ENCODE measurements around the gene TMEM8B.

Gene TMEM8B

DNA sequence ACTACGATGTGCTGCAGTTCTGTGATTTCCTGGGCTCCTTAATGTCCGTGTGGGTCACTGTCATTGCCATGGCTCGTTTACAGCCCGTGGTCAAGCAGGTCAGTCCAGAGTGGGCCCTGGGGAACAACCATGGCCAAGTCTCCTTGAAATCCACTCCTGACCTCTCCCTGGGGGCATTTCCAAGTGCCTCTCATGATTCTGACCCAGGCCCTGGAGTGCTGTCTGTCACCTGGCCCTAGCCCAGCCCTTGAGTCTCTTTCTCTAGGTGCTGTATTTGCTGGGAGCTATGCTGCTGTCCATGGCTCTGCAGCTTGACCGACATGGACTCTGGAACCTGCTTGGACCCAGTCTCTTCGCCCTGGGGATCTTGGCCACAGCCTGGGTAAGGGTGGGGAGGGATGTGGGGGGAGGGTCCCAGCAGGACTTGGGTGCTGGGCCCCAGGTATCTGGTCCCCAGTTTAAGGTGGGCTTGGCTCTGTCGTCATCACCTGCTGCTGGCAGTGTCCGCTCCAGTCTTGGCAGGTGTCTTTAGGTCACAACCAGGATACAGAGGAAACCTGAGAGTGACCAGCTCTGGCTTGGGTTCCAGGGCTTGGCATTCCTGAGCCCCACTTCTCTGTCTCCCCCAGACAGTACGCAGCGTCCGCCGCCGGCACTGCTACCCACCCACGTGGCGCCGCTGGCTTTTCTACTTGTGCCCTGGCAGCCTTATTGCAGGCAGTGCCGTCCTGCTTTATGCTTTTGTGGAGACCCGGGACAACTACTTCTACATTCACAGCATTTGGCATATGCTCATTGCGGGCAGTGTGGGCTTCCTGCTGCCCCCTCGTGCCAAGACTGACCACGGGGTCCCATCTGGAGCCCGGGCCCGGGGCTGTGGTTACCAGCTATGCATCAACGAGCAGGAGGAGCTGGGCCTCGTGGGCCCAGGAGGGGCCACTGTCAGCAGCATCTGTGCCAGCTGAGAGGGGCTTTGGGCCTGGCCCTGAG, 24.1 kb downstream of the TMEM8B start:
- no peak overlapping the region for H3K9ac ChIP-seq (ENCODE audit: low read depth, low read length, poor library complexity, severe bottlenecking)
- H3K9me3 ChIP-seq (ENCODE audit: insufficient read depth, low read depth, low read length), result no peaks in the 10 kb centered on the region
- H3F3A ChIP-seq (ENCODE audit: low read depth), result no peaks in the 10 kb centered on the region
- no peaks in the 10 kb centered on the region for H3K36me3 ChIP-seq (ENCODE audit: insufficient read depth, low read length)
- H3K27me3 ChIP-seq (ENCODE audit: insufficient read depth, low read length, poor library complexity, severe bottlenecking), result no peaks in the 10 kb centered on the region
- no peaks in the 10 kb centered on the region for H3K79me2 ChIP-seq (ENCODE audit: insufficient read depth, low read length)
- no peaks in the 10 kb centered on the region for H3K4me1 ChIP-seq (ENCODE audit: insufficient read depth, low read length, poor library complexity, severe bottlenecking)
- H4K20me1 ChIP-seq (ENCODE audit: insufficient read depth, low read length, poor library complexity, severe bottlenecking), result no peaks in the 10 kb centered on the region
- H2AFZ ChIP-seq (ENCODE audit: low read length), result no peak overlapping the region
- no peaks in the 10 kb centered on the region for H3K9me2 ChIP-seq (replicated peaks; ENCODE audit: low read depth, low read length)
- H3K4me2 ChIP-seq (ENCODE audit: low read depth, low read length, poor library complexity, severe bottlenecking), result no peak overlapping the region
- H3K4me3 ChIP-seq (ENCODE audit: low read length, poor library complexity, severe bottlenecking), result no peak overlapping the region
- TF ChIP-seq EZH2phosphoT487 (IDR thresholded peaks at IDR 0.05; ENCODE audit: borderline replicate concordance), result no peak
- no peak for TF ChIP-seq CTCF (conservative IDR thresholded peaks at IDR 0.05; ENCODE audit: low read length)

- no peaks in the 10 kb centered on the region for H3K36me3 ChIP-seq (ENCODE audit: insufficient read depth, low read length)
Measured at GRCh38 chr9:35854091-35854762, 25.2 kb downstream of the TMEM8B start.

DNA sequence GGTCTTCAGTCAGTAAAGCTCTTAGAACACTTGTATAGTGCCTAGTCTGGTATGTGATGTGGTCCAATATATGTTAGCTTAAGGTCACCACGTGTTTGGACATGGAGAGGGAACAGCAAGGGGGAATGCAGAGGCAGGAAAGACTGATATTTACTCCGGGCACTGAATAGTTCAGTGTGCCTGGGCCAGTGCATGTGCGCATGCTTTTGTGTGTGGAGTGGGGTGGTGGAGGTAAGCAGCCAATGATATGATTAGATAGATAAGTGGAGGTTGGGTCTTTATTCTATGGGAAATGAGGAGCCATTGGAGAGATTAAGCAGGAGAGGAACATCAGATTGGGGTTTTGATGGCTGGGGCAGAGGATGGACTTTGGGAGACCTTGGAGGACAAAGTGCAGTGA, 27.2 kb downstream of the TMEM8B start:
- TF ChIP-seq EZH2phosphoT487 (IDR thresholded peaks at IDR 0.05; ENCODE audit: borderline replicate concordance) (no peak), CTCF (conservative IDR thresholded peaks at IDR 0.05; ENCODE audit: low read length) (no peak)
- H3K36me3 ChIP-seq (ENCODE audit: insufficient read depth, low read length), result no peaks in the 10 kb centered on the region
- H3K4me3 ChIP-seq (ENCODE audit: low read length, poor library complexity, severe bottlenecking), result no peak overlapping the region
- H2AFZ ChIP-seq (ENCODE audit: low read length), result no peak overlapping the region
- no peaks in the 10 kb centered on the region for H3F3A ChIP-seq (ENCODE audit: low read depth)
- no peak overlapping the region for H3K4me2 ChIP-seq (ENCODE audit: low read depth, low read length, poor library complexity, severe bottlenecking)
- no peaks in the 10 kb centered on the region for H3K4me1 ChIP-seq (ENCODE audit: insufficient read depth, low read length, poor library complexity, severe bottlenecking)
- H3K9ac ChIP-seq (ENCODE audit: low read depth, low read length, poor library complexity, severe bottlenecking), result no peak overlapping the region
- no peaks in the 10 kb centered on the region for H4K20me1 ChIP-seq (ENCODE audit: insufficient read depth, low read length, poor library complexity, severe bottlenecking)
- H3K27me3 ChIP-seq (ENCODE audit: insufficient read depth, low read length, poor library complexity, severe bottlenecking), result no peaks in the 10 kb centered on the region
- no peaks in the 10 kb centered on the region for H3K9me2 ChIP-seq (replicated peaks; ENCODE audit: low read depth, low read length)
- H3K9me3 ChIP-seq (ENCODE audit: insufficient read depth, low read depth, low read length), result no peaks in the 10 kb centered on the region
- H3K79me2 ChIP-seq (ENCODE audit: insufficient read depth, low read length), result no peaks in the 10 kb centered on the region

More at GRCh38 chr9:35854091-35854762, 25.2 kb downstream of the TMEM8B start:
- Histone ChIP-seq H3F3A (ENCODE audit: low read depth) (no peaks in the 10 kb centered on the region), H3K79me2 (ENCODE audit: insufficient read depth, low read length) (no peaks in the 10 kb centered on the region), H3K9me3 (ENCODE audit: insufficient read depth, low read depth, low read length) (no peaks in the 10 kb centered on the region), H3K4me3 (ENCODE audit: low read length, poor library complexity, severe bottlenecking) (no peak overlapping the region), H3K9ac (ENCODE audit: low read depth, low read length, poor library complexity, severe bottlenecking) (no peak overlapping the region), H2AFZ (ENCODE audit: low read length) (no peak overlapping the region), H4K20me1 (ENCODE audit: insufficient read depth, low read length, poor library complexity, severe bottlenecking) (no peaks in the 10 kb centered on the region), H3K4me2 (ENCODE audit: low read depth, low read length, poor library complexity, severe bottlenecking) (no peak overlapping the region), H3K9me2 (replicated peaks; ENCODE audit: low read depth, low read length) (no peaks in the 10 kb centered on the region), H3K27me3 (ENCODE audit: insufficient read depth, low read length, poor library complexity, severe bottlenecking) (no peaks in the 10 kb centered on the region), H3K4me1 (ENCODE audit: insufficient read depth, low read length, poor library complexity, severe bottlenecking) (no peaks in the 10 kb centered on the region)
- TF ChIP-seq EZH2phosphoT487 (IDR thresholded peaks at IDR 0.05; ENCODE audit: borderline replicate concordance), result no peak
- TF ChIP-seq CTCF (conservative IDR thresholded peaks at IDR 0.05; ENCODE audit: low read length), result no peak

Data from Loucy (cell line).